ENCODE measurements around the gene KCNQ5. TPM values are rescaled to one million over a fixed set of nuclear protein-coding genes. Genes with fewer than 3 reads are reported as not detected.

Gene KCNQ5
- total and polyA plus RNA-seq, 10 of the 15 experiments (the other 5 are each of a cell fraction or from before 2014, with no cell fraction given) = 0.60 to 16.2 (median 3.2) TPM

GRCh38 chr6:72933233-72933632, 311.4 kb downstream of the KCNQ5 start (continued):
- TF ChIP-seq, protein P1, sequence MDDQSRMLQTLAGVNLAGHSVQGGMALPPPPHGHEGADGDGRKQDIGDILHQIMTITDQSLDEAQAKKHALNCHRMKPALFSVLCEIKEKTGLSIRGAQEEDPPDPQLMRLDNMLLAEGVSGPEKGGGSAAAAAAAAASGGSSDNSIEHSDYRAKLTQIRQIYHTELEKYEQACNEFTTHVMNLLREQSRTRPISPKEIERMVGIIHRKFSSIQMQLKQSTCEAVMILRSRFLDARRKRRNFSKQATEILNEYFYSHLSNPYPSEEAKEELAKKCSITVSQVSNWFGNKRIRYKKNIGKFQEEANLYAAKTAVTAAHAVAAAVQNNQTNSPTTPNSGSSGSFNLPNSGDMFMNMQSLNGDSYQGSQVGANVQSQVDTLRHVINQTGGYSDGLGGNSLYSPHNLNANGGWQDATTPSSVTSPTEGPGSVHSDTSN (IDR thresholded peaks at IDR 0.05; ENCODE audit: insufficient replicate concordance, low read depth, low read length) = no peak
- TF ChIP-seq ZBTB11 (CRISPR knock-in tag; IDR thresholded peaks at IDR 0.05) (no peak), CBFB (IDR thresholded peaks at IDR 0.05; ENCODE audit: low read depth) (no peak), FOS (IDR thresholded peaks at IDR 0.05; ENCODE audit: borderline replicate concordance, extremely low read depth, insufficient read length) (no peak), RBBP5 (conservative IDR thresholded peaks at IDR 0.05) (no peak)

DNA sequence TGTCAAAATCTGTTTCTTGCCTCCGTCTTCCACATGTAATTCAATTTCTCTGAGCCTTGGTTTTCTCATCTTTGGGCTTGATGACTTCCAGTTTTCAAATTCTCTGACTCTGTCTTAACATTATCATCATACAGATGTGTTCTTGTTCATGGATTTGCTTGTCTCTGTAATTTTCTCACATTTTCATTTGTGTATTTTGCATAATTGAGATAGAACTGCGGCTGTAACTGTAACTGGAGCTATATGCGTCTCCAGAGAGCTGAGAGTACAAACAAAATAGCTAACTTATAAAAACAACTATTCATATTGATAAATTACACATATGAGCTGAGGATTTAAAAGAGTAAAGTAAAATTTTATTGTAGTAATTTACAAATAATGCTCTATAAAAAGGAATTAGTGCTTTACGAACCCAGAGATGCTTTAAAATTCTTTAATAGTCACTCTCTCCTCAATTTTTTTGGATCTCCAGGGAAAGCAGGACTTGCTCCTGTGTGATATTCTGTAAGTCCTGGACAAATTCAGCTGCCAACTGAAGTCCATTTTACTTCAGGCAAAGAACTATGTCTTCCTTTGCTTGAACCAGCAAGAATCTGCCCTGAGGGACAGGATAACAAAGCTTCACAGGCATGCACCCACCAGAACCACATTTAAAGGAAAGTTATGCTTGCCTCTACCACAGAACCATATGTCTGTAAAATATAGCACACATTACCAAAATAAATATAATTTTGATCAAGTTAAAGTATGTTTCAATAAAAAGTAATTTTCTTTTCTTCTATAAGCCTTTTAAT, 315.1 kb downstream of the KCNQ5 start:
- SMC1A ChIA-PET (ENCODE audit: uncharacterized antibody, unreplicated experiment) = interaction anchor here (0.6 to 0.9 kb wide), 2 partner anchors 20 to 100 kb away, joined by 3 read pairs; no protein-coding TSS in a partner anchor
- Histone ChIP-seq H3K4me3 (no peak overlapping the region), H3K27ac (ENCODE audit: control insufficient read depth, insufficient read depth) (no peak overlapping the region), H3K4me2 (ENCODE audit: control insufficient read depth, insufficient read depth) (no peak overlapping the region), H4K20me1 (ENCODE audit: control insufficient read depth, insufficient read depth) (no peaks in the 10 kb centered on the region), H3K4me1 (ENCODE audit: control insufficient read depth, insufficient read depth, low read length) (no peaks in the 10 kb centered on the region), H3K79me2 (ENCODE audit: control insufficient read depth, insufficient read depth, low read length) (no peaks in the 10 kb centered on the region), H3K9me3 (replicated peaks; ENCODE audit: control insufficient read depth, insufficient read depth, low read length) (no peaks in the 10 kb centered on the region), H2AFZ (ENCODE audit: control insufficient read depth, low read depth, low read length) (no peak overlapping the region), H3K27me3 (replicated peaks in 1 of 2; ENCODE audit: control insufficient read depth in 2 of 2, insufficient read depth in 2 of 2, low read length in 1 of 2) (no peaks in the 10 kb centered on the region), H3K36me3 (ENCODE audit: control insufficient read depth in 2 of 2, insufficient read depth in 2 of 2, low read length in 1 of 2) (no peaks in the 10 kb centered on the region; a peak in 1 of 4 replicates), H3K9ac (ENCODE audit: control insufficient read depth, insufficient read depth, low read length) (no peak overlapping the region)
- ATAC-seq (no peak), DNase-seq (ENCODE audit: low read depth, low spot score) (no peak), FAIRE-seq (no peak)
- in situ Hi-C loops (cut with MboI) = no loop called here
- CTCF ChIA-PET = interaction anchor here (1.2 kb wide), 1 partner anchor 10 kb away, joined by 3 read pairs; no protein-coding TSS in a partner anchor
- intact Hi-C loops (cut with micrococcal nuclease; ENCODE audit: unreplicated experiment) = no loop called here
- TF ChIP-seq, protein P2, sequence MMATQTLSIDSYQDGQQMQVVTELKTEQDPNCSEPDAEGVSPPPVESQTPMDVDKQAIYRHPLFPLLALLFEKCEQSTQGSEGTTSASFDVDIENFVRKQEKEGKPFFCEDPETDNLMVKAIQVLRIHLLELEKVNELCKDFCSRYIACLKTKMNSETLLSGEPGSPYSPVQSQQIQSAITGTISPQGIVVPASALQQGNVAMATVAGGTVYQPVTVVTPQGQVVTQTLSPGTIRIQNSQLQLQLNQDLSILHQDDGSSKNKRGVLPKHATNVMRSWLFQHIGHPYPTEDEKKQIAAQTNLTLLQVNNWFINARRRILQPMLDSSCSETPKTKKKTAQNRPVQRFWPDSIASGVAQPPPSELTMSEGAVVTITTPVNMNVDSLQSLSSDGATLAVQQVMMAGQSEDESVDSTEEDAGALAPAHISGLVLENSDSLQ (IDR thresholded peaks at IDR 0.05) = no peak
- TF ChIP-seq RELA (IDR thresholded peaks at IDR 0.05; ENCODE audit: borderline replicate concordance, partially characterized antibody) (no peak), ZBED1 (IDR thresholded peaks at IDR 0.05; ENCODE audit: borderline replicate concordance) (no peak), SMAD1 (IDR thresholded peaks at IDR 0.05; ENCODE audit: low read depth, partially characterized antibody) (no peak), ZNF274 (IDR thresholded peaks at IDR 0.05; ENCODE audit: insufficient read depth, insufficient read length) (no peak)
- no TSS peak for BruUV-seq (replicated peaks)
- POLR2A ChIA-PET = no interaction called here
- 97% methylated on average over 4 of the region's 4 CpGs for WGBS (ENCODE audit: insufficient coverage, insufficient replicate concordance, low lambda C conversion rate, missing lambda C conversion rate)
- RAD21 ChIA-PET (ENCODE audit: unreplicated experiment) = interaction anchor here (1.6 kb wide), 1 partner anchor 321 kb away, joined by 4 read pairs; no protein-coding TSS in a partner anchor

Data from GM12878 (cell line).